GM19025 (cell line): Measurements from ENCODE around the gene SMTN.

Experiments
- ATAC-seq: cut with Tn5 transposase; IDR thresholded peaks from one replicate; pipeline ENCODE4 v1.9.1; 2021; ENCODE audit warnings: mild to moderate bottlenecking, low read depth, moderate library complexity; ENCODE audit not compliant: unreplicated experiment

Gene SMTN

GRCh38 chr22:31124811-31125465, 43.8 kb downstream of the SMTN start:
- no peak for ATAC-seq

GRCh38 chr22:31125521-31126117, 44.5 kb downstream of the SMTN start:
- no peak for ATAC-seq

- no peak for ATAC-seq
These were observed 45.2 kb downstream of the SMTN start for GRCh38 chr22:31126128-31126868.

- ATAC-seq, result no peak
These were observed 45.7 kb downstream of the SMTN start for GRCh38 chr22:31126869-31127175.

GRCh38 chr22:31127181-31127772, 46.2 kb downstream of the SMTN start:
- ATAC-seq, result no peak

GRCh38 chr22:31128156-31128555, 47.0 kb downstream of the SMTN start:
- no peak for ATAC-seq

GRCh38 chr22:31130873-31131272, 49.8 kb downstream of the SMTN start:
- ATAC-seq, result no peak

- no peak for ATAC-seq
These were observed 52.8 kb downstream of the SMTN start for GRCh38 chr22:31133911-31134310.

- no peak for ATAC-seq
These were observed 53.6 kb downstream of the SMTN start for GRCh38 chr22:31134688-31135087.

GRCh38 chr22:31135706-31136105, 54.6 kb downstream of the SMTN start:
- ATAC-seq, result no peak

- ATAC-seq, result no peak
These were observed 55.0 kb downstream of the SMTN start for GRCh38 chr22:31136155-31136554.

GRCh38 chr22:31136711-31137110, 55.6 kb downstream of the SMTN start:
- ATAC-seq, result no peak

- ATAC-seq, result no peak
These were observed 56.6 kb downstream of the SMTN start for GRCh38 chr22:31137721-31138120.

- ATAC-seq, result no peak
These were observed 57.0 kb downstream of the SMTN start for GRCh38 chr22:31138126-31138525.

GRCh38 chr22:31139066-31139465, 57.9 kb downstream of the SMTN start:
- ATAC-seq, result no peak

GRCh38 chr22:31139866-31140716, 59.0 kb downstream of the SMTN start, which contains the start of gene PLA2G3:
TSS of gene PLA2G3 (minus strand) at chr22:31140508. CDS start at chr22:31140354, 154 bp downstream.
- no peak for ATAC-seq

GRCh38 chr22:31140746-31141145, 59.6 kb downstream of the SMTN start:
- no peak for ATAC-seq

GRCh38 chr22:31141551-31141950, 60.4 kb downstream of the SMTN start:
- no peak for ATAC-seq

- no peak for ATAC-seq
These were observed 61.2 kb downstream of the SMTN start for GRCh38 chr22:31142285-31142684.

- no peak for ATAC-seq
These were observed 61.9 kb downstream of the SMTN start for GRCh38 chr22:31143038-31143437.

- ATAC-seq, result no peak
These were observed 62.4 kb downstream of the SMTN start for GRCh38 chr22:31143537-31143936.
